ENCODE results near the gene CHRNB4. TPM values are rescaled to one million over a fixed set of nuclear protein-coding genes. Genes with fewer than 3 reads are reported as not detected.

The CHRNB4 gene
- total and polyA plus RNA-seq, 9 donors: 0.12 to 1.0 (median 0.25) TPM; not detected in 5

- 93 to 97% (median 95%) methylated on average over 1 of the region's 1 CpG for WGBS, 3 donors
- no peak overlapping the region for H3K27ac ChIP-seq
- no peak overlapping the region for H3K4me3 ChIP-seq
- no peaks in the 10 kb centered on the region for H3K36me3 ChIP-seq
- no peaks in the 10 kb centered on the region for H3K27me3 ChIP-seq
- H3K4me1 ChIP-seq (ENCODE audit: insufficient read depth): no peaks in the 10 kb centered on the region
- no peak for TF ChIP-seq POLR2A (IDR thresholded peaks at IDR 0.05)
- no peak for TF ChIP-seq EP300 (IDR thresholded peaks at IDR 0.05)
- TF ChIP-seq CTCF (IDR thresholded peaks at IDR 0.05): no peak
- no peaks in the 10 kb centered on the region for H3K9me3 ChIP-seq
- DNase-seq: no peak
- intact Hi-C loops (cut with DNase I): no loop called here
Measured at GRCh38 chr15:78597583-78597982, 43.4 kb downstream of the CHRNB4 start.

- DNase-seq: no peak
- intact Hi-C loops (cut with DNase I): no loop called here
- H3K9me3 ChIP-seq: no peaks in the 10 kb centered on the region
- no peak overlapping the region for H3K4me3 ChIP-seq
- H3K27me3 ChIP-seq: no peaks in the 10 kb centered on the region
- no peaks in the 10 kb centered on the region for H3K36me3 ChIP-seq
- TF ChIP-seq POLR2A (IDR thresholded peaks at IDR 0.05): no peak
- TF ChIP-seq EP300 (IDR thresholded peaks at IDR 0.05): no peak
- TF ChIP-seq CTCF (IDR thresholded peaks at IDR 0.05): no peak
- no peak overlapping the region for H3K27ac ChIP-seq
- WGBS, 3 donors: 91 to 95% (median 93%) methylated on average over 1 of the region's 1 CpG
- no peaks in the 10 kb centered on the region for H3K4me1 ChIP-seq (ENCODE audit: insufficient read depth)
Measured at GRCh38 chr15:78574944-78575343, 66.1 kb downstream of the CHRNB4 start.

Small RNAs within 50 kb of the gene (small RNA-seq; reads per million reads assigned to genes)
- gene AC067863.2: not detected

Other genes starting within 250 kb of the CHRNB4 start
- gene IREB2, start 203.0 kb downstream of the CHRNB4 start, total RNA-seq: 10 to 100 TPM; 29.3 to 54.5 (median 51.7) TPM
- gene IREB2, start 203.0 kb downstream of the CHRNB4 start, polyA plus RNA-seq: 10 to 100 TPM; 15.2 to 20.4 TPM
- 10 to 100 TPM in 1 of 7 donors, 1 to 10 TPM in 6; 4.0 to 10.8 (median 8.7) TPM for gene HYKK, start 133.6 kb downstream of the CHRNB4 start, total RNA-seq
- 1 to 10 TPM; 6.7 to 9.4 TPM for gene HYKK, start 133.6 kb downstream of the CHRNB4 start, polyA plus RNA-seq
- 100 to 1,000 TPM in 5 of 7 donors, 10 to 100 TPM in 2; 75.4 to 123 (median 106) TPM for gene PSMA4, start 100.8 kb downstream of the CHRNB4 start, total RNA-seq
- 100 to 1,000 TPM; 118 to 125 TPM for gene PSMA4, start 100.8 kb downstream of the CHRNB4 start, polyA plus RNA-seq
- 1 to 10 TPM in 3 of 7 donors, under 1 TPM in 4; 0.42 to 2.2 (median 0.72) TPM for gene CHRNA5, start 75.7 kb downstream of the CHRNB4 start, total RNA-seq
- 1 to 10 TPM in 1 of 2 donors, under 1 TPM in 1; 0.74 to 1.6 TPM for gene CHRNA5, start 75.7 kb downstream of the CHRNB4 start, polyA plus RNA-seq
- not detected for gene CHRNA3, start 20.2 kb downstream of the CHRNB4 start, total RNA-seq
- under 1 TPM; 0.22 to 0.27 TPM for gene CHRNA3, start 20.2 kb downstream of the CHRNB4 start, polyA plus RNA-seq
- gene ADAMTS7, start 170.3 kb upstream of the CHRNB4 start, total RNA-seq: 10 to 100 TPM in 3 of 7 donors, 1 to 10 TPM in 4; 3.5 to 16.5 (median 8.8) TPM
- gene ADAMTS7, start 170.3 kb upstream of the CHRNB4 start, polyA plus RNA-seq: 1 to 10 TPM; 2.1 to 7.6 TPM
- 100 to 1,000 TPM; 210 to 393 (median 346) TPM for gene MORF4L1, start 231.7 kb upstream of the CHRNB4 start, total RNA-seq
- 100 to 1,000 TPM; 303 to 772 TPM for gene MORF4L1, start 231.7 kb upstream of the CHRNB4 start, polyA plus RNA-seq